CMK (cell line): ENCODE measurements around the gene SEMA6A.

ENCODE experiments used
- DNase-seq: peaks from one replicate; pipeline ENCODE4 v3.0.0-alpha.2; 2010; ENCODE audit warnings: low read depth

Gene SEMA6A, protein sequence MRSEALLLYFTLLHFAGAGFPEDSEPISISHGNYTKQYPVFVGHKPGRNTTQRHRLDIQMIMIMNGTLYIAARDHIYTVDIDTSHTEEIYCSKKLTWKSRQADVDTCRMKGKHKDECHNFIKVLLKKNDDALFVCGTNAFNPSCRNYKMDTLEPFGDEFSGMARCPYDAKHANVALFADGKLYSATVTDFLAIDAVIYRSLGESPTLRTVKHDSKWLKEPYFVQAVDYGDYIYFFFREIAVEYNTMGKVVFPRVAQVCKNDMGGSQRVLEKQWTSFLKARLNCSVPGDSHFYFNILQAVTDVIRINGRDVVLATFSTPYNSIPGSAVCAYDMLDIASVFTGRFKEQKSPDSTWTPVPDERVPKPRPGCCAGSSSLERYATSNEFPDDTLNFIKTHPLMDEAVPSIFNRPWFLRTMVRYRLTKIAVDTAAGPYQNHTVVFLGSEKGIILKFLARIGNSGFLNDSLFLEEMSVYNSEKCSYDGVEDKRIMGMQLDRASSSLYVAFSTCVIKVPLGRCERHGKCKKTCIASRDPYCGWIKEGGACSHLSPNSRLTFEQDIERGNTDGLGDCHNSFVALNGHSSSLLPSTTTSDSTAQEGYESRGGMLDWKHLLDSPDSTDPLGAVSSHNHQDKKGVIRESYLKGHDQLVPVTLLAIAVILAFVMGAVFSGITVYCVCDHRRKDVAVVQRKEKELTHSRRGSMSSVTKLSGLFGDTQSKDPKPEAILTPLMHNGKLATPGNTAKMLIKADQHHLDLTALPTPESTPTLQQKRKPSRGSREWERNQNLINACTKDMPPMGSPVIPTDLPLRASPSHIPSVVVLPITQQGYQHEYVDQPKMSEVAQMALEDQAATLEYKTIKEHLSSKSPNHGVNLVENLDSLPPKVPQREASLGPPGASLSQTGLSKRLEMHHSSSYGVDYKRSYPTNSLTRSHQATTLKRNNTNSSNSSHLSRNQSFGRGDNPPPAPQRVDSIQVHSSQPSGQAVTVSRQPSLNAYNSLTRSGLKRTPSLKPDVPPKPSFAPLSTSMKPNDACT

DNA sequence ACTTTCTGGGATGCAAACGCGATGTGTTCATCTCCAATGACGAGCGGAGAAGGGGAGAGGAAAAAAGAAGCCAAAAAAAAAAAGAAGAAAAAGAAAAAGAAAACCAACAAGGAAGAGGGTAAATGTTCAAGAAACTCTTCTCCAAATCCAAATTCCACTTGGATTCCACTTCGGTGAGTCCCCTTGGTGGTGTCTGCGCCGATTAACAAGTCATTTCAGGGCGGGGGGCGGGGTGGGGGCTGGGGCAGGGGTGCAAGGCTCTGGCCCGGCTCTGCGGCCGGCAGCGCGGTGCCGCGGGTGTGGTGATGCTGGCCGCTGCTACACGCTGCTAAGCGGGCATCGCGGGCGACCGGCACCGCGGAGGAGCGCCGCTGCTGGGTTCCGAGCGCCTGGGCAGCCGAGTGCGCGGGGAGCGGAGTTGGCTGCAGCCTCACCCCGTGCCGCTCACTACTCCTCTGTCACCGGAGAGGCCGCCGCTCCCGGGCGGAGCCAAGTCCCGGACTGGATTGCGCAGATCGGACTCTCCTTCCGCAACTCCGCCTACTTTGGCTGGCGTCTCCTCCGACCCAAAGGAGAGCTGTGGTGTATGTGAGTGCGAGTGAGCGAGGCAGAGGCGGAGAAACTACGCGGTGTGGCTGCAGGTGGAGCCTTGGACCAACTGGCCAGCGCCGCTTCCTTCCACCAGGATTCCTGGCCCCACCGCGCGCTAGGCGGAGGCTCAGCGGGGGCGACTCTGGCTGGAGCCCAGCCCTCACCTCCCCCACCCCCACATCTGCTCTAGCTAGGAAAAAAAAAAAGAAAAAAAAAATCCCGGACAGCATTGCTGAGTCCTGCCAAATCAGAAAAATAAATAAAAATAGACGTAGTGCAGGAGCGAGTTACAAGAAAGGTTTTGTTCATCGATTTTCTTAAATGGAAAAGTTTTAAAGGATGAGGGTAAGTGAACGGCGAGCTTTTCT, at the start of gene SEMA6A:
Gene SEMA6A, minus strand, starts transcription at position 457 of the 959 bp plus-strand sequence. CDS start 69,879 bp downstream, outside the sequence.
- DNase-seq = no peak

DNA sequence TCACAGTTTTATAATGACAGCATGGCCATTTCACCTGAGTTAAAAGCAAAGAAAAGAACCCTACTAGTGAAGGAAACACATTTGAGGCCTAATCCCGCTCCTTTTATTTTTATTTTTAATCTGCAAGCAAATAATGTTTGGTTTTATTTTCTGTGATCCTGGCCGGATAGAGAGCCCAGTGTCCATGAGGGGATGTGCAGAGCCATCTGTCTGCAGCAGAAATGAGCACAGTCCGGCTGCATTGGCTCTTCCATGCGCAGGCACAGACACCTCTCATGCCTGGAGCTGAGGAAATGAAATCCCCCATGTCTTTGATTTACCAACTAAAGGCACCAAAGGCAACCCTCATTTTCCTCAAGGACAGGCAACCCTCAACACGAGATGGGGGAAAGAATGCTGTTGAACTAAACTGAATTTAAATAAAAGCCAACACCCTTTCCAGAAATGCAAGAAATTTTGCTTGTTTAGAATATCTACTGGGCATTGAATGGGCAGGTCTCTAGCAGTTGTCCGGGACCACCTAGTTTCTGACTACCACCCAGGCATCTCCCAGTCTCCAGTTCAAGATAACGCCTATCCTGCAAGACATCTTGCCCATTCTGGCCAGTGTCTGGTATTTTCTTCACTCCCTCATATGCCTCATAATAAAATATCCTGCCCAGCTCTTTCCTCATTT, 47.9 kb upstream of the SEMA6A start:
- DNase-seq = no peak

DNA sequence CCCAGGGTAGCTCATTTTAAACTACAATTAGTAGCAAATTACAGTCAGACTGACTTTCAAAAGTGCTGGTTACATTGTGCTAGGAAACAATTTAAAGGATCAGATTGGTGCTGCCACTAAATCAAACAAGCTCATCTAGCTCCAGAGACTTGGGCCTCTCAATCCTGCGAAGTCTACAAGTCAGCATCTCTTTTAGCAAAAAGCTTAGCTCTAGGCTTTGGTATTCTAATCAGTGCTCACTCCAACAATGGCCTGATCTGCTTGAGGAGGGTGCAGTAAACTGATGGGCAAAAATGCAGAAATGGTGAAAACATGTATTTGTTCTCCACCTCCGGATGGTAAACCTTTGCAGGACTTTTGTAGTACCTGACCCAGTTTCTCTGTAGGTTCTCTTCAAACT, 47.0 kb upstream of the SEMA6A start:
- DNase-seq = no peak

DNA sequence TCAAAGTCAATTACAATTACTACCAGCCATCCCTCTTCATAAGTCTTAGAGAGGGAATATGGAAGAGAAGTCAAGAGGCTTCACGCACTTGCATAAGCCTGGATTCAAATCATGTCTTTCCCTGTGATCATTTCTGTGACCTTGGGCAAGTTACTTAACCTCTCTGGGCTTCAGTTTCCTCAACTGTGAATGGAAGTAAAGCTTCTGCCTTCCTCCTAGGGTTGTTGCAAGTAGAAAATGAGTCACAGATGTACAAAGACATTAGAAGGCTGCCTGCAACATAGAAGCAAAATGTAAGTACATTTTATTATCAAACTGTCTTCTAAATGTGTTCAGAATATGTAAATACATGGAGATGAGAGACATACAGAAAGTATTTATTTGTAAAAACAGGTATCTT, 42.3 kb upstream of the SEMA6A start:
- DNase-seq = no peak

DNA sequence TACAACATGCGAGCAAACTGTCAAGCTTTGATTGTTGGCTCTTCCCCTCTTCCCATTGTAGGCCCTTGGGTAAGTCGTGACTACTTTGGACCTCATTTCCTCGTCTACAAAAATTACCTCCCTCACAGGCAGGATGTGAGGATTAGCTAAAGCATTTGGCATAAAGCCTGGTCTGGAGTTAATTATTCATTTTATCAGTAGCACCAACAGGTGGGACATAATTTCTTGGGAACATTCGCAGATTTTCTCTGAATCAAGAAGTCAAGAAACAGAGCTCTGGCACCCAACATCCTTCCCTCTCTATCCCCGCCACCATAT, 39.9 kb upstream of the SEMA6A start:
- DNase-seq = no peak

DNA sequence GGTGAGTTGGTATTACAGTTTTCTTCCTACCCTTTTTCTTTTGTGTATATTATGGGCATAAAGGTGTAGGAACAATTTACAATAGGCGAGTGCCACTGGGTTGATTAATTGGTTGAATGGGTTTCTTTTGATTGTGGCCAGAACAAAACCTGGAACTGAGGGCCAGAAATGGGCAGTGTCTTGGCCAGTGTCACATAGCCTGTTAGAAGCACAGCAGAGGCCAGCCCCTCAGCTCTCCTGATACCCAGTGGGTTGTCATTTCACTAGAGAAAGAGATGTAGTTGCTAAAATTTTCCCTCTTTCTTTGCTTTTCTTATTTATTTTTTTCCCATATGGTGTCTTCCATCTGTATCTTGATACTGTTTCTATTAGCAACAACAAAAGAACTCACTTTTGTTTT, 38.8 kb upstream of the SEMA6A start:
- no peak for DNase-seq

DNA sequence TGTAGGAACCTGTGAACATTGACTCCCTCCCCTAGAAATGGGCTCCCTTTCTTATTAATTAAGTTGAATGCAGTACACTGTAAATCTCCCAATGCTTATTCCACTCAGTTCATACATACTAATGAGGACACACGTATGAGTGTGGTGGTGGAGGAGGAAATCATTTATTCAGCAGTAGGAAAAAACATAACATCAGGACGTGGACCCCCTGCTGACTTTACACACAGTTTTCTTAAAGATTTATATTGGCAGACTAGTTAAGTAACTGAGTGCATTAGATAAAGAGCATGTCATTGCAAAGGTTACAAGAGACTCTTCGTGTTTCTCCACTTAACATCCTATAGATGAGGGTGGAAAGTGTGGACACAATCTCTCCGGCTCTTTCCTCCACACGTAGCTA, 37.8 kb upstream of the SEMA6A start:
- no peak for DNase-seq

DNA sequence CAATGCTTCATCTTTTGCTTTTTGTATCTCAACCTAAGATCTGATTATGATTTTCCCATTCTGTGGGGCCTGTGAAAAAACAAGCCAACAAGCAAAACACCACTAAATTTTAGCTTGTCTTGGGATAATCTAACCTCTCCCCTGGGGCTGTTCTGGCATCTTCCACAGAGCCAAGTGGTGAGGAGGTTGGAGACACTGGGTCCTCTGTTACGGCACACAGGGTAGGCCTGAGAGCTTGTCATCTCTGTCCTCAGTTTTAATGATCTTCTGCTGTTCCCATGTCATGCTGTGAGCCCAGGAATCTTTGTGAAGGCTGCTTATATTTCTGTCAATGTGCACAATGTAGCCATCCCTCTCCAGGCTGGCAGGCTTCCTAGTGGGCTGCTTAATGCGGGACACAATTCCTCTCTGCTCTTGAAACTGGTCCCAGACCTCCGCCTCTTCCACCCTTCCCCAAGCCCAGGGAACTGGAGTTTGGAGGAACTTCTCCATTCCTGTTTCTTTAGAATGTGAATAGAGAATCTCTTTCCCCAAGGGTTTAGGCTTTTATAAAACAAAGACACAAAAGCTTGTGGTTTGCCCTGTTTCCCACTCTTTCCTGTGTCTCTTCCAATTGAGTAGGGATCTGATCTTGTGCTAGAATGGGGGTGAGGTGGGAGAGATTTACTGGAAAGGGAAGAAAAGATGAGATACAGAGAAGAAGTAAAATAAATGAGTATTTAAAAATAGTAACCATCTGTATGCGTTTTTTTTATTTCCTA, 30.9 kb upstream of the SEMA6A start:
- no peak for DNase-seq

DNA sequence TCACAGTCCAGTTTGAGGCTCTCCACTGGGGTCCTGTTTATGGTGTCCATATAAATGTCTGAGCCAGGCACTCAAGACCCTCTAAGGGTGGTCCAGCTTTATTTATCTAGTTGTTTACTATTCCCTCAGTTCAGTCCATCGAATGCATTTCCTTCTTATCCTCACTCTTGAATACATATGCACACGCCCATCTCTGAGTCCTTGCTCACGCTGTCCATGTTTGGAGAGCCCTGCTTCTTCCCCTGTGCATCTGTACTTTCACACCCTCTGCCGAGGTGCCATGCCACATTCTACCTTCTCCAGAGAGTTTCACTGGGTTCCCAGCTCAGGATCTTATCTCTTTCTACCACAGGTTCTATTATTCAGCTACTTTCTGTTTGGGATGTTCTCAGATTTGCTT, 30.2 kb upstream of the SEMA6A start:
- DNase-seq = no peak

DNA sequence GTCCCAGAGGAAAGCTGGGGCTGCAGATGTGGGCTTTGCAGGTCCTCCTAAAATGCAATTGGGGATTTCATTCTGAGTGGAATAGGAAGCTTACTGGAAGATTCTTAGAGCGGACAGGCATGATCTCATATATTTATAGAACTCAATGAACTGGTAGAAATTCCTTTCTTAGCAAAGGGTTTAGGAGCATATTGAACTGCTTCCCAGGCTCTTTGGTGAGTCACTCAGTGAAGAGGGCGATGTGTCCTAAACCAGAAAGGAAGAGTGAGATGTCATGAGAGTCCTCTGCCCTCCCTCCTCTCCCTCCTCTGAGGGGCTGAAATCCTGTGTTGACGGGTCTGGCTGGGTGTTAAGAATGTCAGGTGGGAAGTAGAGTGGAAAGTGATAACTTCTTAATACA, 26.3 kb upstream of the SEMA6A start:
- DNase-seq = no peak

DNA sequence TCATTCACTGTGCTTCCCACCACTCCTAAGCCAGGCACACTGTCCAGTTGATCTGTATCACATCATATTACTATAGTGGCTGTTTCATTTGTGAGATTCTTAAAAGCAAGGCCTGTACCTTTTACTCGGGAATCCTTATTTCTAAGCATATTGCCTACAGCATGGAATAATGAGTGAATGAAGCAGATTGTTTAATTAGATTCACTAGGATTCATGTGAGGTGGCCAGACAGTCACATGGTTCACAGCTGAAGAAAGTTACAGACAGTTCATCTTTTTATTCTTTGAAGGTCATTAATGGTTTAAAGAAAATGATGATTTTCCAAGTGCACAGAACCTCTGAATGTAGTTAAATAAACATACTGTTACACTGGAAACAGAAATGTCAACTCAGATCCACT, 24.3 kb upstream of the SEMA6A start:
- no peak for DNase-seq

DNA sequence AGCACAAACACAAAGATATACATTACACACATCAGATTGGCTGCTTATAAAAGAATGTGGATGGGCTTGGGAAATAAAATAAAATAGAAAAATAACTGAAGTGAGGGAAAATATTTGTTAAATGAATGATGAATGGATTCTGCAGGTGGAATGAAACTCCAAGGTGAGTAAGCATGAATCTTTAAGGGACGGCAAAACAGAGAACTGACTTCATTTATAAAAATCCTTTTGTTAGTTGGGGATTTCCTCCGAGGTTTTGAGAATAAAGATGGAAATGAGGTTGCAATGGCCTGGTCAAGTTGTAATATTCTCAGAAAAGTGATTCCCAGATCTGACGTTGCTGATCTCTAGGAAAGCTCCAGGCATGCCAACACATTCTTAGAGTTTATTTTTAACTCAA, 20.9 kb upstream of the SEMA6A start:
- DNase-seq = no peak

DNA sequence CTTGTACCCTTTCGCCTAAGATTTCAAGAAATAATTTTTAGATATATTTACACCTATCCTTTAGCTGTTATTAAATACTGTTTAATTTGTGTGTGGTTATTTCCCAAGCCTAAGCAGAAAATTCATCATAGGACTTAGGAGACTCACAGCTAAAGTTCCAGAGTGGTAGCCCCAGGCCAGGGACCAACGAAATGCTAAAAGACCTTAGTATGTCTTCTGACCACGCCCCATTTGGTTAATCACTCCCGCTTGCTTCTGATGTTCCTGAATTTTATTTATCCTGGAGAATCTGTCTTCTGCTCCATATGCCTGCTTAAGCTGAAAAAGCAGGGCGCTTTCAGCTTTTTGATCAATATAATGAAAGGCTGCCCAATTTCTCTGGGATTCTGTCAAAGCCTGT, 18.7 kb upstream of the SEMA6A start:
- DNase-seq = no peak

DNA sequence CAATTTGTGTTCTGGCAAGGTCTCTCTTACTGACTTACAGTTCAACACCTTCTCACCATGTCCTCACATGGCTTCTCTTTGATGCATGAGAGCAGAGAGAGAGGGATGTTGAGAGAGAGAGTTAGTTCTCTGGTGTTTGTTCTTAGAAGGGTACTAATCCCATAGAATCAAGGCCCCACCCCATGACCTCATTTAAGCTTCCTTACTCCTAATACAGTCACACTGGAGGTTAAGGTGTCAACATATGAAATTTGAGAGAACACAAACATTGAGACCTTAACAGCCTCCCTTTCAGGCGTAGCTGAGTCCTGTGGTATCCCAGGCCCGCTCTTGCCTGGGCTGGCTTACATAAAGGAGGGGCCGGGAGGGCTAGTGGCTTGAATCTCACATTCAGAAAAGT, 10.6 kb upstream of the SEMA6A start:
- no peak for DNase-seq

DNA sequence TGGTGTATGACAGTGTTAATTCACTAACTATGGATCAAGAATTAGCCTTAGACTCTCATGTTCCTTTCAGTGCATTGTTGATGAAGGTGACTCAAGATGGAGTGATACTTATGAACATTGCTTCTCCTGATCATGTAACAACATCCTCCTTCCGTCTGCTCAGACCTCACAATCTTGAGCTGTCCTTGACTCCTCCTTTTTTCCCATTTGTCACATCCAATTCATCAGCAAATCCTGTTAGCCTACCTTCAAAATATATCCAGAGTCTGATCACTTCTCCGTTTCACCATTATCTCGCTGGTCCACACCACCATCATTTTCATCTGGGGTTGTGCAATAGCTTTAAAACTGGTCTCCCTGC, 9.2 kb upstream of the SEMA6A start:
- no peak for DNase-seq

DNA sequence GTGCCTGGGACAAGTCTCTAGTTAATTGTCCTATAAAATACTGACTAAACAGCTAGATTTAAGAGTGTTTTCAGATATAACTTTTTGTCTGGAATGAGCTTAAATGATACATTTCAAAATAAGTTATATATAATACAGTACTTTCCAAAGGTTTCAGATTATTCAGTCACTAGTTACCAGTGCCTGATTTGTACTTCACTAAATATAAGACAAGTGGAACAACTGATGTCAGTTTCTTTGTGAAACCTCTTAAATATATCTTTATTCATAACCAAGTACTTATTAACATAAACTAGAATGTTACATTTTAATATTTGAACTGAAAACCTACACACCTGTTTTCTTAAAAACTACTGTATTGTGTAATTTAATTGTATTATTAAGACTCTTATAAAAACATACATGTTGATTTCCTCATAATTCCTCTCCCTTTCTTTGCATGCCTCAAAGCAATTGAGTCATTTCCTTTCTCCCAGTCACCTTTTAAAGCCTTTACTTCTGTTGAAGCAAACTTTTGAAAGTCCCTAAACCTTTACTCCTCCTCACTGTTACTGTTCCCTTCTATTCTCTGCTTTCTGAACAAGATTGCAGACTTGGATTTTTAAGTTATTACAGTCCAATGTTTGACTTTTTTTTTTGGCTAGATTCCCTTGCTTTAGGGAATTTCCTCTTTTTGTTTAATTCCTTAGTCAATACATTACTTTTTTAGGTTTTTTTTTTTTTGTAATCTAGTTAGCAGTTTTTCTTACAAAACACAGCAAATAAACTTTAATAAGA, 8.7 kb upstream of the SEMA6A start:
- DNase-seq = no peak

DNA sequence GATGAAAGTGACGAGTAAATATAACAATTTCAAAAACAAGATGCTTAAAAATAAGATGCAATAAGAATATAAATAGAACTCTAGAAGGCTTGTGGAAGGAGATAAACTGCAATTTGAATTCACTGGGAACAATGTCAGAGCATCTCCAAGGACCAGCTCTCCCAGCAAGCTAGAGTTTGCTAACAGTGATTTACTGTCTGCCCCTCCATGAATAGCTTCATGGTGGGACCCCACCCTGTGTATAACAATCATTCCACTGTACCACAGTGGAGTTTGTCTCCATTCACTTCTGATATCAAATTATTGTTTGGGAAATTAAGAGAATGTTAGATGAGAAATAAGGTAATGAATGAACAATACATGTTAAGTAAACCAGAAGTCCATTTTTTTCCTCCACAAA, 7.3 kb upstream of the SEMA6A start:
- DNase-seq = no peak

DNA sequence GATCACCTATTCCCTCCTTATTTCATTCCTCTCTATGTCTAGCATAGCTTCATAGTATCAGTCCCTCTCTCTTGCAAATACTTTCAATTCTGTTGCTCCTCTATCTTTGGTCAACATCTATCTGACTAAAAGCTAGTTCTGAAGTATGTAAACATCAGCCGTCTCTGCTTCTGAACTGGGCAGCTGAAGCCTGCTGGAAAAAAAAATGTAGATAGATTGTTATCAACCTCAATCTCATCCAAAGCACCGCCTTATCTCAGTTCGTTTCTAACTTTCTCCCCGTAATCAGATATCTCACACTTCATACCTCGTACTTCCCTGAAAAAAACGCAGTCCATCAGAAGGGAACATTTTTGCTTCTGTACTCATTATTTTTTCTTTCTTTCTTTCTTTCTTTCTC, 4.5 kb upstream of the SEMA6A start:
- no peak for DNase-seq

DNA sequence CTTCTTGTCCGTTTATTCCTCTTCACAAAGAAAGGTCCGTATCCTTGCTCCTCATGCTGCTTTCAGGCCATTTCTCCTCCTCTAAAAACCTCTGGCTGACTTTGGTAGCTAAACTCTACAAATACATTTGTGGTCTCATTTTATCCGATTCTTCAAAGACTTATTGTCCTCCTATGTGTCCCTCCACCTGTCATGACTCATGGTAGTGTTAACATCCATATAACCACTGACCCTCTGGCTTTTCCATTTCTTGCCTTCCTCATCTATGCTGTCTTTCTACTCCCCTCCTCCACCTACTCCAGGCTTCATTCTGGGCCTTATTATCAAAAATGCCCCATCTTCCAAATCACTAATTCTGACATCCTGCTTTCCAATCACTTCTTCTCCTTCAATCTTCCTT, 4.1 kb upstream of the SEMA6A start:
- no peak for DNase-seq
